Caco-2 (cell line): ENCODE measurements around the gene SERPINB6. TPM values are rescaled to one million over a fixed set of nuclear protein-coding genes. Genes with fewer than 3 reads are reported as not detected.

ENCODE experiments used
- BruUV-seq: library from RNA; stranded (reverse); fragments of 400-500 nt; replicated peaks from 2 replicates; lab custom pipeline; 2021; lab: Mats Ljungman, UMichigan
- CTCF ChIA-PET: fragments of 300-600 bp; sonication (Branson Sonifier 250); formaldehyde crosslinking; loops from one replicate; lab custom pipeline; 2022; ENCODE audit warnings: antibody characterized with exemption; lab: Charles Lee
- POLR2A ChIA-PET: fragments of 300-600 bp; sonication (Branson Sonifier 250); formaldehyde crosslinking; loops from one replicate; lab custom pipeline; 2022; ENCODE audit warnings: antibody characterized with exemption; lab: Charles Lee
- DNase-seq, 2 experiments: peaks; one replicate each; pipeline versions ENCODE4 v3.0.0 to v3.0.0-alpha.2; 2020 to 2022
- H3K27me3 ChIP-seq: replicated peaks from 2 replicates; pipeline ENCODE4 v1.6.0; 2011; ENCODE audit warnings: low read length; ENCODE audit not compliant: control insufficient read depth, insufficient read depth
- H3K36me3 ChIP-seq: 2 replicates; pipeline ENCODE4 v1.5.1; 2011; ENCODE audit warnings: low read length; ENCODE audit not compliant: control insufficient read depth, insufficient read depth
- H3K4me1 ChIP-seq: fragments of 250-450 bp; sonication (Bioruptor Pico); 2 replicates; pipeline ENCODE4 v1.5.1; 2020; ENCODE audit warnings: mild to moderate bottlenecking
- H3K4me3 ChIP-seq: 2 replicates; pipeline ENCODE4 v1.5.1; 2011; ENCODE audit warnings: low read depth, mild to moderate bottlenecking, control low read depth, low read length
- H3K9me3 ChIP-seq: fragments of 250-450 bp; sonication (Bioruptor Pico); 2 replicates; pipeline ENCODE4 v1.5.1; 2020; ENCODE audit warnings: mild to moderate bottlenecking, moderate library complexity
- H3K27ac Mint-ChIP-seq: one replicate; pipeline ENCODE4 v1.8.0; 2022; ENCODE audit warnings: mixed read lengths; ENCODE audit not compliant: unreplicated experiment
- H3K27me3 Mint-ChIP-seq: one replicate; pipeline ENCODE4 v1.8.0; 2022; ENCODE audit warnings: mixed read lengths; ENCODE audit not compliant: insufficient read depth, unreplicated experiment
- H3K36me3 Mint-ChIP-seq: one replicate; pipeline ENCODE4 v1.8.0; 2022; ENCODE audit warnings: mild to moderate bottlenecking, mixed read lengths; ENCODE audit not compliant: insufficient read depth, unreplicated experiment
- H3K4me1 Mint-ChIP-seq: one replicate; pipeline ENCODE4 v1.8.0; 2022; ENCODE audit warnings: low read depth, mixed read lengths; ENCODE audit not compliant: unreplicated experiment
- H3K4me3 Mint-ChIP-seq: one replicate; pipeline ENCODE4 v1.8.0; 2022; ENCODE audit warnings: mild to moderate bottlenecking, moderate library complexity, mixed read lengths; ENCODE audit not compliant: unreplicated experiment
- H3K9me3 Mint-ChIP-seq: one replicate; pipeline ENCODE4 v1.8.0; 2022; ENCODE audit warnings: mixed read lengths; ENCODE audit not compliant: unreplicated experiment
- CTCF ChIP-seq, 2 experiments: fragments of 200-600 bp in 1 of 2; IDR thresholded peaks; 1 replicate in 1 of 2; 2 replicates in 1 of 2; pipeline versions ENCODE4 v1.5.1 to v1.8.0; 2011 to 2022; ENCODE audit warnings: antibody characterized with exemption in 1 of 2, control low read depth in 1 of 2, inconsistent platforms in 1 of 2, low read depth in 1 of 2, low read length in 1 of 2, mild to moderate bottlenecking in 1 of 2, moderate library complexity in 1 of 2; ENCODE audit not compliant: insufficient read depth in 1 of 2, severe bottlenecking in 1 of 2, unreplicated experiment in 1 of 2
- intact Hi-C: fragments of 100-400 bp; cut with micrococcal nuclease; formaldehyde crosslinking; loops from one replicate; pipeline ENCODE4 v1.10.0; 2022; ENCODE audit not compliant: unreplicated experiment
- total RNA-seq: library from RNA; stranded (reverse); gene quantifications from 2 replicates; pipeline ENCODE4 v1.2.3, GENCODE V29; 2022

SERPINB6 gene
- total RNA-seq, 1 experiment from 2014 or later, result 60.0 TPM

DNA sequence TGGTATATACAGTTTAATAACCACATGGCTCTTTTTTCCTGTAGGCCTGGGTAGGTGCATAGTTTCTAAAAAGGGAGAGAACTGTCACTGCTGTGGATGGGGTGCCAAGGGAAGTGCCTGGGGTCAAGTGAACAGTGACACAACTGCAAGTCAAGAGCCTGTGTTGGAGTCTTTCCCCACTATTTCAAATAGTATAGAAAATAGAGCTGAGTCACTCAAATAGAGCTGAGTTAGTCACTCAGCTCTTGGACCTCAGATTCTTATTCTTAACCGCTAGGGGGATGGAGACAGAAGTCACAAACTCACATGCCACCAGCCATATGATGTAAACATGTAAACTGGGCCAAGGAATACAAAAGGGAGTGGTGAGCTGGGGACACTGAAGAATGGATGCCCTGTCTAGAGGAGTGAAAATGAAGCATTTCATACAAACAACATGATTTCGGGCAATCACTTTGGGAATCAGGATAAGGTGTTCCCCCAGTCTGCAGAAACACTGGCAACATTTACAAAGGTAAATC is 30.5 kb upstream of the SERPINB6 start:
- no peaks in the 10 kb centered on the region; the same call in none of the 2 replicates for H3K36me3 ChIP-seq
- H3K4me3 Mint-ChIP-seq, result no peak overlapping the region
- CTCF ChIA-PET, result interaction anchor here (0.6 to 1.7 kb wide), 5 partner anchors 13 to 52 kb away, joined by 3 to 12 read pairs (median 4); no protein-coding TSS in a partner anchor
- H3K36me3 Mint-ChIP-seq, result peaks cover 20% of the 10 kb centered on the region
- no TSS peak for BruUV-seq
- peak overlapping the region; percentile 31 for H3K27ac Mint-ChIP-seq
- H3K4me3 ChIP-seq, result no peak overlapping the region
- no peaks in the 10 kb centered on the region for H3K27me3 Mint-ChIP-seq
- H3K4me1 ChIP-seq, result no peaks in the 10 kb centered on the region
- DNase-seq, result peak in 1 of 2 experiments; percentile 34
- intact Hi-C loops, result no loop called here
- H3K4me1 Mint-ChIP-seq, result peaks cover 7% of the 10 kb centered on the region
- no peaks in the 10 kb centered on the region for H3K27me3 ChIP-seq
- no peaks in the 10 kb centered on the region for H3K9me3 ChIP-seq
- POLR2A ChIA-PET, result interaction anchor here (0.5 to 1.1 kb wide), 4 partner anchors 10 to 62 kb away, joined by 3 to 13 read pairs (median 3); no protein-coding TSS in a partner anchor
- peak; percentile 26 to 48 for TF ChIP-seq CTCF (IDR thresholded peaks at IDR 0.05; ENCODE audit: insufficient read depth in 1 of 2, low read depth in 1 of 2, low read length in 1 of 2, severe bottlenecking in 1 of 2, unreplicated experiment in 1 of 2)
- no peaks in the 10 kb centered on the region for H3K9me3 Mint-ChIP-seq

- intact Hi-C loops, result no loop called here
- no peaks in the 10 kb centered on the region for H3K9me3 Mint-ChIP-seq
- no peak for TF ChIP-seq CTCF (IDR thresholded peaks at IDR 0.05; ENCODE audit: insufficient read depth in 1 of 2, low read depth in 1 of 2, low read length in 1 of 2, severe bottlenecking in 1 of 2, unreplicated experiment in 1 of 2)
- peaks cover 14% of the 10 kb centered on the region for H3K36me3 Mint-ChIP-seq
- ChIA-PET POLR2A (interaction anchor here (0.6 to 1.1 kb wide), 4 partner anchors 19 to 68 kb away, joined by 3 to 13 read pairs (median 3); no protein-coding TSS in a partner anchor), CTCF (interaction anchor here (1.0 to 1.7 kb wide), 3 partner anchors 12 to 52 kb away, joined by 3 to 12 read pairs (median 9); no protein-coding TSS in a partner anchor)
- H3K27me3 ChIP-seq, result no peaks in the 10 kb centered on the region
- no peak overlapping the region for H3K4me3 ChIP-seq
- BruUV-seq, result no TSS peak
- no peak overlapping the region for H3K27ac Mint-ChIP-seq
- H3K4me3 Mint-ChIP-seq, result peak overlapping the region; percentile 83
- no peaks in the 10 kb centered on the region for H3K9me3 ChIP-seq
- no peak for DNase-seq
- H3K27me3 Mint-ChIP-seq, result no peaks in the 10 kb centered on the region
- no peaks in the 10 kb centered on the region for H3K4me1 ChIP-seq
- no peaks in the 10 kb centered on the region; the same call in none of the 2 replicates for H3K36me3 ChIP-seq
- peaks cover 7% of the 10 kb centered on the region for H3K4me1 Mint-ChIP-seq
Measured at GRCh38 chr6:3001146-3001772, 29.9 kb upstream of the SERPINB6 start.
